HEK293T (cell line): ENCODE measurements around the gene TOMM40L.

Source experiments
- CTCF ChIA-PET: fragments of 350-600 bp; formaldehyde crosslinking; extraction: SDS; loops from one replicate; lab custom pipeline; 2021; ENCODE audit warnings: antibody characterized with exemption, inconsistent platforms; lab: Yijun Ruan, JAX
- POLR2A ChIA-PET: fragments of 350-600 bp; formaldehyde crosslinking; extraction: SDS; loops from one replicate; lab custom pipeline; 2020; ENCODE audit warnings: antibody characterized with exemption, inconsistent platforms; lab: Yijun Ruan, JAX
- DNase-seq: peaks from one replicate; pipeline ENCODE4 v3.0.0; 2012; ENCODE audit warnings: mixed read lengths; ENCODE audit errors: extremely low spot score
- ARNT ChIP-seq: fragments of 450-650 bp; IDR thresholded peaks from 2 replicates; pipeline ENCODE4 v1.6.1; 2017; ENCODE audit warnings: mild to moderate bottlenecking
- BHLHE40 ChIP-seq: fragments of 450-650 bp; IDR thresholded peaks from 2 replicates; pipeline ENCODE4 v1.6.1; 2016; ENCODE audit warnings: mild to moderate bottlenecking, moderate library complexity, borderline replicate concordance
- CTBP1 ChIP-seq: fragments of 450-650 bp; IDR thresholded peaks from 2 replicates; pipeline ENCODE4 v1.6.1; 2016; ENCODE audit warnings: borderline replicate concordance
- ELF4 ChIP-seq: fragments of 450-650 bp; IDR thresholded peaks from 2 replicates; pipeline ENCODE4 v1.6.1; 2017; ENCODE audit warnings: antibody characterized with exemption
- FOXA1 ChIP-seq: fragments of 450-650 bp; IDR thresholded peaks from 2 replicates; pipeline ENCODE4 v1.6.1; 2016; ENCODE audit warnings: mild to moderate bottlenecking
- FOXK2 ChIP-seq: fragments of 450-650 bp; IDR thresholded peaks from 2 replicates; pipeline ENCODE4 v1.6.1; 2016; ENCODE audit warnings: mild to moderate bottlenecking
- FOXM1 ChIP-seq: fragments of 450-650 bp; IDR thresholded peaks from 2 replicates; pipeline ENCODE4 v1.6.1; 2017; ENCODE audit warnings: mild to moderate bottlenecking, borderline replicate concordance
- HDGF ChIP-seq: fragments of 450-650 bp; IDR thresholded peaks from 2 replicates; pipeline ENCODE4 v1.6.1; 2017; ENCODE audit warnings: antibody characterized with exemption, borderline replicate concordance
- L3MBTL2 ChIP-seq: fragments of 450-650 bp; conservative IDR thresholded peaks from 2 replicates; pipeline ENCODE4 v1.6.1; 2016; ENCODE audit warnings: mild to moderate bottlenecking
- LEF1 ChIP-seq: fragments of 450-650 bp; IDR thresholded peaks from 2 replicates; pipeline ENCODE4 v1.6.1; 2017; ENCODE audit warnings: mild to moderate bottlenecking, borderline replicate concordance
- NFRKB ChIP-seq: fragments of 450-650 bp; IDR thresholded peaks from 2 replicates; pipeline ENCODE4 v1.6.1; 2016; ENCODE audit warnings: mild to moderate bottlenecking, moderate library complexity
- SP1 ChIP-seq: fragments of 450-650 bp; IDR thresholded peaks from 2 replicates; pipeline ENCODE4 v1.6.1; 2017
- SUZ12 ChIP-seq: fragments of 450-650 bp; IDR thresholded peaks from 2 replicates; pipeline ENCODE4 v1.6.1; 2016; ENCODE audit warnings: mild to moderate bottlenecking
- TARDBP ChIP-seq: fragments of 450-650 bp; IDR thresholded peaks from 2 replicates; pipeline ENCODE4 v1.6.1; 2016
- ZNF384 ChIP-seq: fragments of 450-650 bp; IDR thresholded peaks from 2 replicates; pipeline ENCODE4 v1.6.1; 2016
- TF ChIP-seq, protein P1 (sequence below): fragments of 450-650 bp; IDR thresholded peaks from 2 replicates; pipeline ENCODE4 v1.6.1; 2016

TOMM40L gene

DNA sequence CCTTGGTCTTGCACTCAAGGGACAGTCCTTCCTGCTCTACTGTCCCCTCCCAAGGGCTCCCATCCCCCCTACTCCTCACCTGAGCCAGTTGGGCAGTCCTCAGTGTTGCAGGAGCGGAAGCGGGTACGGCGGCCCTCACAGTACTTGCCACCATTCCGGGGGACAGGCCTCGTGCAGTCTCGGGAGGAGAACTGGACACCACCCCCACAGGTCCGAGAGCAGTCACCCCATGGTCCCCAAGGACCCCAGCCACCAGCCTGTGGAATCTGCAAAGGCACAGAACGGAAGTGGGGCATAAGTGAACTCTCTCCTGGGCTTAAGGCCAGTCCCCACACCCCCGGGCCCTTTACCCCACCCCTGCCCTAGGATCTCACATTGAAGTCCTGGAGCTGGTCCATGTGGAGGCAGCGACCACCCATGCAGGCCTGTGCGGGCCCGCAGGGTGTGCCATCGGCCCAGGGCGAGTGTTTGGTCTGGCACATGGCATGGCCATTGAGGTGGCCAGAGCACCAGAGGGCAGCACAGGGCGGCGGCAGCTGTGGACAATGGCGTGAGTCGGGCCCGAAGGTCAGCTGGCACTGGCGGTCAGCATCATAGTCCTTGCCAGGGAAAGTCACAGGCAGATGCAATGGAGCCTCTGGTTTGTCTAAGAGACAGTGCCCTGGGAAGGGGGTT lies 32.2 kb upstream of the TOMM40L start:
- no peak for DNase-seq
- ChIA-PET CTCF (interaction anchor here (0.5 to 1.8 kb wide), 2 partner anchors 8 to 10 kb away, joined by 3 to 9 read pairs; partner anchors contain the start of gene NDUFS2), POLR2A (interaction anchor here (2.4 kb wide), 1 partner anchor 9 kb away, joined by 13 read pairs; the partner anchor contains the start of gene NDUFS2)
- TF ChIP-seq FOXM1 (no peak), ELF4 (no peak), FOXA1 (no peak), HDGF (no peak), SP1 (no peak), BHLHE40 (no peak), ZNF384 (no peak), CTBP1 (no peak), SUZ12 (no peak), FOXK2 (no peak), LEF1 (no peak)

DNA sequence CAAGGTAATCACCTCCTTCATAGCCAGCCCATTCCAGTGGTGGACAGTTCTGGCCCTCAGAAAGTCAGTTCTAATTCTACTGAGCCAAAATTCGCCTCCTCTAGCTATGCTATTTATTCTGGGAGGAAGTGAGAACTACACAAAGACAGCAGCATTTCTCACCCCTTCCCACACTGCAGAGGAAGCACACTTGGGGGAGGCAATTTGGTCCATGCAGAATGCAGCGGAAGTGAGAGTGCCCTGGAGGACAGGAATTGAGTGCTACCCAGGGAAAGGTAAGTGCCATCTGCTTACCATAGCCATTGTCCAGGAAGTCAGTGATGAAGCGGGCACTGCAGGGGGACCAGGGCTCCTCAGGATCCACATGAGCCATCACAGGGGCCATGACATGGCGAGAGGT lies 30.7 kb upstream of the TOMM40L start:
- DNase-seq: no peak

DNA sequence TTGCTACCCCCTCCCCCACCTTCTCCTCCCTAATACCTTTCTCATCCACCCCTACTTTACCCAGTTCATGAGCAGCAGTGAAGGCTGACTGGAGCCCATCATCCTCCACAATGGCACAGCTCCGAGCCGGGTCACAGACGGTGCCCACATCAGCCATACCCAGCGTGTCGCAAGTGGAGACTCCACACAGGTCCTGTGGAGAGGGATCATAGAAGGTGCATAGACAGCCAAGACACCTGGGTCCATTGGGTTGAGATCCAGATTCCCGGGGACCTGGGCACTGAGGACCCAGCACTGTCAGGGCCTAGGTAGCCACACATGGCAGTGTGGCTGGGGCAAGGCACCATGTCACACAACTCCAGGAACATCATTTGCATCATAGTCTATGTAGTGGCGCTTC lies 29.7 kb upstream of the TOMM40L start:
- POLR2A ChIA-PET: no interaction called here
- TF ChIP-seq TARDBP (no peak), SP1 (no peak), FOXA1 (no peak), HDGF (no peak), ARNT (no peak), BHLHE40 (no peak), ELF4 (no peak), FOXK2 (no peak), ZNF384 (no peak), CTBP1 (no peak), FOXM1 (no peak), L3MBTL2 (no peak), SUZ12 (no peak), NFRKB (no peak), LEF1 (no peak)
- TF ChIP-seq, protein P1, sequence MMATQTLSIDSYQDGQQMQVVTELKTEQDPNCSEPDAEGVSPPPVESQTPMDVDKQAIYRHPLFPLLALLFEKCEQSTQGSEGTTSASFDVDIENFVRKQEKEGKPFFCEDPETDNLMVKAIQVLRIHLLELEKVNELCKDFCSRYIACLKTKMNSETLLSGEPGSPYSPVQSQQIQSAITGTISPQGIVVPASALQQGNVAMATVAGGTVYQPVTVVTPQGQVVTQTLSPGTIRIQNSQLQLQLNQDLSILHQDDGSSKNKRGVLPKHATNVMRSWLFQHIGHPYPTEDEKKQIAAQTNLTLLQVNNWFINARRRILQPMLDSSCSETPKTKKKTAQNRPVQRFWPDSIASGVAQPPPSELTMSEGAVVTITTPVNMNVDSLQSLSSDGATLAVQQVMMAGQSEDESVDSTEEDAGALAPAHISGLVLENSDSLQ: no peak
- CTCF ChIA-PET: no interaction called here
- DNase-seq: no peak

More for the DNA sequence above, 30.7 kb upstream of the TOMM40L start:
- TF ChIP-seq, protein P1: no peak
- TF ChIP-seq FOXM1: no peak
- no peak for TF ChIP-seq ZNF384
- TF ChIP-seq TARDBP: no peak
- no peak for TF ChIP-seq ARNT
- no peak for TF ChIP-seq ELF4
- TF ChIP-seq SP1: no peak
- TF ChIP-seq CTBP1: no peak
- TF ChIP-seq HDGF: no peak
- TF ChIP-seq BHLHE40: no peak
- no peak for TF ChIP-seq NFRKB
- TF ChIP-seq LEF1: no peak
- TF ChIP-seq FOXK2: no peak
- no peak for TF ChIP-seq SUZ12
- TF ChIP-seq L3MBTL2: no peak
- TF ChIP-seq FOXA1: no peak
- POLR2A ChIA-PET: no interaction called here
- CTCF ChIA-PET: no interaction called here

DNA sequence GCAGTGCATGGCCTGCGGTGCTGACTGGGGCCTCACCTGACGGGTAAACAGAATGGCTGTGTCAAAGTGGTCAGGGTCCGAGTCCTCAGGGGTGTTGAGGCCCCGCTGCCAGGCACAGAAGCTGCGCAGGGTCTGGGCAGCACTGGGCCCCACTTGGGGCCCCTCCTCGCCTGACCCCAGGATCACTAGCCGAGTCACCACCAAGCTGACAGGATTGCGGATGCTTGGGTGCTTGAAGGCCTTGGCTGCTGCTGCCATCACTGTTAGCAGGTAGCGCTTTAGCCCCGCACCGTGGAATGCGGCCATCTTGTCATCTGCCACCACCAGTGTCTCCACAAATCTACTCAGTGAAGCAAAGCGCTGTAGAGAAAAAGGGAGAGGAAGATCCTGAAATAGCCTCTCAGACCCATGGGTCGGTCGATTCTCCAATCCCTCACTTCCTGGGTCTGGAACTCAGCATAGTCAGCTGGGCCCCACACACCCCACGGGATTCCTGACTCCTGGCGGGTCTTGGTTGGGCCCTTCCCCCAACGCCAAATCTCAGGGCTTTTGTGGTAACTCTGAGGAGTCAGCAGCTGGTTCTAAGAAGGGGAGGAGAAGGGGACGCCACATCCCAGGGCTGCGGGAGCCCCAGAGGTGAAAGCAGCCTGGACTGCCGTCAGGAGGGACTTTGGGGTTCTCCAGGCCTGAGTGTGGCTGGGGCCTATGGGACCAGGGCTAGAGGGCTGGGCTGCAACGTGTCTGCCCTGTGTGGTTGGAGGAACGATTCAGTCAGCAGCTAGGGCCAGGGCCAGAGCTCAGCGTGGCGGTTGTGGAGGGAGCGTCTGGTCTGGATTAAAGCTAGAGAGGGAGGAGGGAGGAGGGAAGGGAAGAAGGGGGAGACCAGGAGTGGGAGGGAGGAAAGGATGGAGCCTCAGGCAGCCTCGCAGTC lies 29.1 kb upstream of the TOMM40L start:
- POLR2A ChIA-PET: interaction anchor here (1.0 kb wide), 1 partner anchor 193 kb away, joined by 3 read pairs; no protein-coding TSS in a partner anchor
- TF ChIP-seq ZNF384: no peak
- no peak for TF ChIP-seq SP1
- TF ChIP-seq, protein P1: no peak
- no peak for TF ChIP-seq FOXK2
- TF ChIP-seq SUZ12: no peak
- no peak for TF ChIP-seq FOXM1
- no peak for TF ChIP-seq ARNT
- no peak for TF ChIP-seq L3MBTL2
- no peak for TF ChIP-seq BHLHE40
- TF ChIP-seq ELF4: no peak
- TF ChIP-seq NFRKB: no peak
- TF ChIP-seq CTBP1: no peak
- no peak for TF ChIP-seq HDGF
- TF ChIP-seq FOXA1: no peak
- no peak for TF ChIP-seq TARDBP
- DNase-seq: no peak
- CTCF ChIA-PET: interaction anchor here (0.6 kb wide), 1 partner anchor 194 kb away, joined by 3 read pairs; no protein-coding TSS in a partner anchor
